ENCODE results near the gene PRKG1. TPM values are rescaled to one million over a fixed set of nuclear protein-coding genes. Genes with fewer than 3 reads are reported as not detected.

PRKG1 gene
- total and polyA plus RNA-seq, 2 experiments from 2014 or later = 18.2 to 21.1 TPM

DNA sequence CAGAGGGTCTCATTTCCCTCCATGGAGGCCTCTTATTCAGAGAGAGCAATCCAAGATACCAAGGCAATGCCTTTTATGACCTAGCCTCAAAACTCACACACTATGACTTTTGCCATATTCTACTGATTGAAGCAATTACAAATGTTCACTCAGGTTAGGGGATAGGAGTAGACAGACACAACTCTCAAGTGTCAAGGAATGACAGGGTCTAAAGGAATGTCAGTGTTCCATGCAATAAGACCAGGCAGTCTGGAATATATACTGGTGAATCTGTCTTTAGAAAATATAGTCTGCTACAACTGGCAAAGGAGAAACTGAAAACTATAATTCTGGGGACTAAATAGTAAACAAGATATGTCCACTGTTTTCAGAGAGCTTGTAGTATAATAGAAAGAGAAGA is 283.9 kb downstream of the PRKG1 start:
- Histone ChIP-seq H3K4me3 (no peak overlapping the region), H3F3A (replicated peaks; ENCODE audit: low read depth) (no peaks in the 10 kb centered on the region), H3K79me2 (replicated peaks; ENCODE audit: insufficient read depth) (no peaks in the 10 kb centered on the region), H3K27ac (ENCODE audit: low read depth) (no peak overlapping the region), H3K4me1 (ENCODE audit: insufficient read depth) (peaks cover 1% of the 10 kb centered on the region; the same call in 1 of the 2 replicates), H4K20me1 (replicated peaks; ENCODE audit: insufficient read depth) (no peaks in the 10 kb centered on the region), H3K9me2 (ENCODE audit: insufficient read depth) (no peaks in the 10 kb centered on the region), H2AFZ (no peak overlapping the region), H3K36me3 (ENCODE audit: insufficient read depth) (no peaks in the 10 kb centered on the region), H3K27me3 (ENCODE audit: insufficient read depth) (no peaks in the 10 kb centered on the region), H3K4me2 (no peak overlapping the region)
- peaks cover 5% of the 10 kb centered on the region for H3K4me1 Mint-ChIP-seq
- DNase-seq (ENCODE audit: low spot score) (no peak), ATAC-seq (no peak)
- no peaks in the 10 kb centered on the region for H3K36me3 Mint-ChIP-seq (ENCODE audit: low read depth)
- H3K4me3 Mint-ChIP-seq = no peak overlapping the region
- H3K27me3 Mint-ChIP-seq (ENCODE audit: insufficient read depth, low read depth, poor library complexity) = no peaks in the 10 kb centered on the region
- H3K9me3 Mint-ChIP-seq = no peaks in the 10 kb centered on the region
- no peak overlapping the region for H3K27ac Mint-ChIP-seq
- TF ChIP-seq EZH2phosphoT487 (IDR thresholded peaks at IDR 0.05; ENCODE audit: unreplicated experiment) (no peak), ZNF114 (CRISPR knock-in tag; IDR thresholded peaks at IDR 0.05) (no peak), ZNF462 (CRISPR knock-in tag; IDR thresholded peaks at IDR 0.05) (no peak), STAT1 (IDR thresholded peaks at IDR 0.05; ENCODE audit: unreplicated experiment) (no peak), EZH2 (IDR thresholded peaks at IDR 0.05; ENCODE audit: low read depth, unreplicated experiment) (no peak)
- TF ChIP-seq, protein P1, sequence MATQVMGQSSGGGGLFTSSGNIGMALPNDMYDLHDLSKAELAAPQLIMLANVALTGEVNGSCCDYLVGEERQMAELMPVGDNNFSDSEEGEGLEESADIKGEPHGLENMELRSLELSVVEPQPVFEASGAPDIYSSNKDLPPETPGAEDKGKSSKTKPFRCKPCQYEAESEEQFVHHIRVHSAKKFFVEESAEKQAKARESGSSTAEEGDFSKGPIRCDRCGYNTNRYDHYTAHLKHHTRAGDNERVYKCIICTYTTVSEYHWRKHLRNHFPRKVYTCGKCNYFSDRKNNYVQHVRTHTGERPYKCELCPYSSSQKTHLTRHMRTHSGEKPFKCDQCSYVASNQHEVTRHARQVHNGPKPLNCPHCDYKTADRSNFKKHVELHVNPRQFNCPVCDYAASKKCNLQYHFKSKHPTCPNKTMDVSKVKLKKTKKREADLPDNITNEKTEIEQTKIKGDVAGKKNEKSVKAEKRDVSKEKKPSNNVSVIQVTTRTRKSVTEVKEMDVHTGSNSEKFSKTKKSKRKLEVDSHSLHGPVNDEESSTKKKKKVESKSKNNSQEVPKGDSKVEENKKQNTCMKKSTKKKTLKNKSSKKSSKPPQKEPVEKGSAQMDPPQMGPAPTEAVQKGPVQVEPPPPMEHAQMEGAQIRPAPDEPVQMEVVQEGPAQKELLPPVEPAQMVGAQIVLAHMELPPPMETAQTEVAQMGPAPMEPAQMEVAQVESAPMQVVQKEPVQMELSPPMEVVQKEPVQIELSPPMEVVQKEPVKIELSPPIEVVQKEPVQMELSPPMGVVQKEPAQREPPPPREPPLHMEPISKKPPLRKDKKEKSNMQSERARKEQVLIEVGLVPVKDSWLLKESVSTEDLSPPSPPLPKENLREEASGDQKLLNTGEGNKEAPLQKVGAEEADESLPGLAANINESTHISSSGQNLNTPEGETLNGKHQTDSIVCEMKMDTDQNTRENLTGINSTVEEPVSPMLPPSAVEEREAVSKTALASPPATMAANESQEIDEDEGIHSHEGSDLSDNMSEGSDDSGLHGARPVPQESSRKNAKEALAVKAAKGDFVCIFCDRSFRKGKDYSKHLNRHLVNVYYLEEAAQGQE (IDR thresholded peaks at IDR 0.05; ENCODE audit: unreplicated experiment) = no peak

Measured in GM23338 (cell line).